Dermis microvascular lymphatic vessel endothelial cell (primary cell): ENCODE results near the gene TBC1D24. TPM values are rescaled to one million over a fixed set of nuclear protein-coding genes. Genes with fewer than 3 reads are reported as not detected.

Source experiments
- DNase-seq, 2 donors: peaks; one replicate each; pipeline versions ENCODE4 v3.0.0 to v3.0.0-alpha.2; 2010; ENCODE audit warnings: low read depth in 2 of 2
- total RNA-seq: library from RNA; depleted of rRNA; stranded (reverse); fragments of >200 nt; gene quantifications from 2 replicates; pipeline ENCODE4 v1.2.1, GENCODE V29; 2014

Gene TBC1D24
- total RNA-seq, 1 donor from 2014 or later: 7.3 TPM

DNA sequence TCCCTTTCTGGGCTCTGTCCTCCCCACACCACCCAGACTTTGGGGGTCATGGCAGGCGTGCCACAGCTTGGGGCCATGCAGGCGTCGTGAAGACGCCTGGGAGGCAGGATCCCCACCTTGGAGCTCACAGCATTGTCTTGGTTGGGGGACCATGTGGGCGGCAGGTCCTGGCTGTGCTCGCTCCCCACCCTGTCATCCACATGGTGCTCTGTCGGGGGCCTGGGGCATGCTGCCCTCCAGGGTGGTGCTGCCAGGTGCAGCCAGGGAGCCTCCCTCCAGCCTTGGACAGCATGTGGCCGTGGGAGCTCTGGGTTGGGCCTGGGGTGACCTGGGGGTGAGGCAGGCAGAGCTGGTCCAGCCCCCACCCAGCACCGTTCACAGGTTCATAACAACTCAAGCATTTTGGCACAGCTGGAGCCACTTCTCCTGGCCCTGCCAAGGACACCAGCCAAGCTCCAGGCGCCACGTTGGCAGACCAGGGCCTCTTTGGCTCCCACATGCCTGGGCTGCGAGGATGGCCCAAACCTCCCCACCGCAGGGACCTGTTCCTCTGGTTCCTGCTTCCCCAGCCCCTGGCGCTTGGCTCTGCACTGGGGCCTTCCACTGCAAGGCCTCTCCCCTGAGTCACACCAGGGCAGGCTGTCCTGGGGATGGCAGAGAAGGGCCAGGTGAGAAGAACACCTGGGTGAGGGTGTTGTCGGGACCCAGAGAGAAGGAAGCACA is 23.8 kb downstream of the TBC1D24 start:
- DNase-seq: no peak

DNA sequence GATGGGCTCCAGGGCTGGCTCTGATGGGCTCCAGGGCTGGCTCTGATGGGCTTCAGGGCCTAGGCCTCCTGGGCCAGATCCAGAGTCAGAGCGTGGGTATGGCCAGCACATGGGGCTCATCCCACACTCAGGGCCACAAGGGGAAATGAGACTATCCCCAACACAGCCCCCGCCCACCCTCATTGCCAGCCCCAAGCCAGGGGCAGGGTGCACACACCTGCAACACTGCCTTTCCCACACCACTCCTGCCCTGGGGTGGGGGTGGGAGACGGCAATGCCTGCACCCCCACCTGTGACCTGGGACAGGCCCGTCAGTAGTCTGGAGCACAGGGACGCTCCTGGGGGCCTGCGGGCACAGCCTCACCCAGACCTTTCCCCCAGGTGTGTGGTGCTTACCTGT is 24.5 kb downstream of the TBC1D24 start:
- DNase-seq: no peak

DNA sequence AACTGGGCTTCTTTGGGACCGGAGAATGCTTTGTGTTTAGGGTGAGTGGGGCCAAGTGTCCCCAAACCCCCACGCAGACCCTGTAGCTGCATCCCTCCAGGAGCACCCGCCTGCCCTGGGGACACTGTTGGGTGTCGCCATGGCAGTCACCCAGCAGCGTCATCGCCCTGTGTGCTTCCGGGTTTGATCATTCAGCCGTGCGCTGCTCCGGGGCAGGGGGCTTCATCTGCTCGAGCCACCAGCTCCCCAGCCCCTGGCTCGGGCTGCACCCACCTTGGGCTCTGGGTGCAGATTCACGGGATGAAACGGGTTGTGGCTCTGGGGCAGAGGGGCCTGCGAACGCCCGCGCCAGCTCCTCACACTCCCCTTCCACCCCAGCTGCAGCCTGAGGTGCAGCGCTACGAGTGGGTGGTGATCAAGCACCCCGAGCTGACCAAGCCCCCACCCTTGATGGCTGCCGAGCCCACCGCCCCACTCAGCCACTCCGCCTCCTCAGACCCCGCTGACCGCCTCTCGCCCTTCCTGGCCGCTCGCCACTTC is 25.0 kb downstream of the TBC1D24 start:
- DNase-seq: no peak

DNA sequence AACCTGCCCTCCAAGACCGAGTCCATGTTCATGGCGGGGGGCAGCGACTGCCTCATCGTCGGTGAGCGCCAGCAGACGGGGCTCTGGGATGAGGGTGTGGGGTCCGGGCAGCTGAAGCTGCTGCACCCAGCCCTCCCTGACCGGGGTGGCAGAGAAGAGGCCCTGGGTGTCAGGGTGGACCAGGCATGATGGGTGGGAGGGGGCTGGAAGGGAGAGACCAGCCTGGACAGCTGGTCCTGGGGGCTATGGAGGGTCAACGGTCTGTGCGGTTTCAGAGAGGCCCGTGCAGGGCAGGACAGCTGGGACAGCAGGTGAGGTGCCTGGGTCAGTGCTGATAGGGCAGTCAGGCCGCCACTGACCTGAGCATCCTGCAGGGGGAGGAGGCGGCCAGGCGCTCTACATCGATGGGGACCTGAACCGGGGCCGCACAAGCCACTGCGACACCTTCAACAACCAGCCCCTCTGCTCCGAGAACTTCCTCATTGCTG is 25.5 kb downstream of the TBC1D24 start:
- no peak for DNase-seq

DNA sequence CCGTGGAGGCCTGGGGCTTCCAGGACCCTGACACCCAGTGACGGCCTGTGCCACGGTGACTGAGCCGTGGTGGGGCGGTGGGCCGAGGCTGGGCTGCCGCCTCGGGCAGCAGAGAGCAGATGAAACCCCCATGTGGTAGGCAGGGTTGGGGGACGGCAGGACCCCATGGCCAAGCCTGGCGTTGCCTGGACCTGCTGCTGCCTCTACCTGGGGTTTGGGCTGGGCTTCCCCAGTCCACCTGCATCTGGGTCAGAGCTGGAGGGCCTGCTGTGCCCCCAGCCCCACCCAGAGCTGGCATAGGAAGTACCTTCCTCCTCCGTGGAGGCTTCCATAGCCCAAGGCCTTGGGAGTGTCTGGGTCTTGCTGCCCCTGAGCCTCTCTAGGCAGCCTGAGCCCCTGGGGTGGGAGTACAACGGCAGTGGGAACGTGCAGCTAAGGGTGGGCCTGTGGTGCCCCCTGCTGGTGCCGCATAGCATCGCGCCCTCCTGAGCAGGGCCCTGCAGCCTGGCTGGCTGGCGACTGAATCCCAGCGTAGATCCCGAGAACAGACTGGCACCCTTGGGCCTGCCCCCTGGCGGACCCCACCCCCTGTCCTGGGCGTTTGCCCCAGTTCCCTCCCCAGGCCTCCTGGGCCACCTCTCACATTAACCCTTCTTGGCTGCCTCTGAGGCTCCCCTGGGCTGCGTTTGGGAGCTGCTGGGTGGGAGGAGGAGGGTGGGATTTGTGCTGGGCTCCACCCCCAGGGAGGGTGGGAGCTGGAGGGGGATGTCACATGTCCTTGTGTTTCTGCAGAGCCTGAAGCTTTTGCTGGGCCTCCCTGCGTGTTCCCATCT is 26.2 kb downstream of the TBC1D24 start:
- peak; percentile 55 to 80 for DNase-seq

DNA sequence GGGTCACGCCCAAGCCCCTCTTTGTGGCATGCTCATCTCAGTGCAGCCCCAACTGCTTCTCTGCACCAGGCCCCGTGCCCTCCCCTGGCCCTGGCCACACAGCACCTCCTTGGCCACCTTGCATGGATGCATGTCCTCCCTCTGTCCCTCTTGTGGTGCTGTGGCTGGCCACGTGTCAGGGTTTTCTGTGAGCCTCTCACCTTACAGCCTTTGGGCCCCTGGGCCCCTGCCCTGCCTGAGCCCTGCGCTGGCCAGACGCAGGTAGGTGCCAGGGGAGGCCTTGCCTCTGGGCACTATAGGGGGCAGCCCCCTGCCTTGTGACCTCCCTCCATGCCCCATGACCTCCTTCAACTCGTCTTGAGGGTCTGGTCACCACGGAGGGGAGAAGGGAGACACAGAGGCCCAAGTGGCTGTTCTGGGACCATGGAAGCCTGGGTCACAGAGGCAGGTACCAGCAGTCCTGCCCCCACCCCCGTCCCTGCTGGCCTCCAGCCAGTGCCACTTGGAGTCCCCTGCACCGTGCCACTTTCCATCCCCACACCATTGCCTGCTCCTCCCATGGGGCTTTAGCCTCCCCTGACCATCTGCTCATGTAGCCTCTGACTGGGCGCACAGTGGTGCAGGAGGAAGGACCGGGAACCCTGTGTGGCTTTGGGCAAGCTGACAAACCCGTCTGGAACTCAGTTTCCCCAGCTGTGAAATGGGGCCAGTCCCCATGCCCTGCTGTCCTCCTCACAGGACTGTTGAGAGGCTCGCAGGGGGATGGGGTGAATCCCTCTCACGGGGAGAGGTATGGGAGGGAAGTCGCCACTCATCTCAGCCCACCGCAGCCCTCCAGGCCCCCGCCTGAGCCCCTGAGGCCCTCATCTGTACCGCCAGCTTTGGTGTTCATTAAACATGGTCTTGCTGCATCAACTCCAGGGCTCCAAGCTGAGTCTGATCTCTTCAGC is 27.3 kb downstream of the TBC1D24 start:
- DNase-seq: no peak

DNA sequence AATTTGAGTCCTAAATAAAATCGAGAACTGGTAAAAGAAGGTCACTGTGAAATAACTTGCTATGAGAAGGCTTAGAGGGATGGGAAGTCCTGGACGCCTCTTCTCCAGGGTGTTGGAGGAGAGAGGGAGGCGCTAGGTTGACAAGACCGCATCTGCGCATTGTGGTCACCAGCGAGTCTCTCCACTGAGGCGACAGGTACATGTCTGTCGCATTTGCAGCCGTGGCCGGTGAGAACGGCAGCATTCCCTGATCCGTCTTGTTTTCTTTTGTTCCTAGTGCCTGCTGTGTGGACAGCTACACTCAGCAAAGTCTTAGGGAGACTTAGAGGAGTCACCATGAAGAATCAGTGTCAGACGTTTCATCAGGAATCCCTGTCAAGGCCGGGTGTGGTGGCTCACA is 30.8 kb downstream of the TBC1D24 start:
- DNase-seq: no peak

DNA sequence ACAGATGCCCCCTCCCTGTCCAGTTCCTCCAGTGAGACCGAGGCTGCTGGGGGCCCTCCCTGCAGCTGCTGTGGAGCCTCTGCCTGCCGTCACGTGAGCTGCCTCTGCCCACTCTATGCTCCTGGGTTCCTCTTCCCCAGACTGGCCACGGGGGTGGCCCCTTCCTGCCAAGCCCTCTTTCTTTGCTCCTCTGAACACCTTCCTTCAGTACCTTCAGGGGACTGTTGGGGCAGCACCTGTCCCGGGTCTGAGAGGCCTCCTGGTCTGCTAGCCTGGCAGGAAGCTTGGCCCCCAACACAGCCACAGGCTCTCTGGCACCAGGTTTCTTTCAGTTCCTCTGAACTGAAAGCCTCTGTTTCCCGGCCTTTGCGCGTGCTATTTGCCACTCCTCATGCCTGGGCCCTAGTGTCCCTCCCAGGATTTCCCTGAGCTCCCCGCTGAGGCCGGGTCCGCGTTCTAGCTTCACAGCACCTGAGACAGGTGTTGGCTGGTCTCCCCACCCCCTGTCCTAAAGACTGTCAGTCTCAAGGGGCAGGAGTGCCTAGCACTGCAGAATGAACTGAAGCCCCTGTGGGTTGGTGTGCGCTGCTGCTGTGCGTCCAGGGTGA is 32.2 kb downstream of the TBC1D24 start:
- DNase-seq: no peak

DNA sequence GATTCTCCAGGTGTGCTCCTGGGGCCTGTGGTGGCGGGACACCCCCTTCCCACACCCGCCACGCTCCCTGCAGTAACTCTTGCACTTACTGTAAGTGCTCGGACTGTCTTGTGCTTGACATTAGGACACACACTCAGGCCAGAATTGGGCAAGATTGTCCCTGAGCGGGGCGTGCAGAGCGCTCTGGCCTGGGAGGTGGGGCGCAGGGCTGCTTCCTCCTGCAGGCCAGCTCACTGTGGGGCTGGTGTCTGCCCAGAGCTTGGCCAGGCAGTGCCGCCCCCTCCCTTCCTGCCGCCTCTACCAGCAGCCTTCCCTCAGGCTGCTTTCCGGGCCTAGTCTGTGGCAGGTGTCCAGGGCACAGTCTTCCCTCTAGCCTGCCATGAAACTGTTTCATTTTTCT is 32.7 kb downstream of the TBC1D24 start:
- no peak for DNase-seq

DNA sequence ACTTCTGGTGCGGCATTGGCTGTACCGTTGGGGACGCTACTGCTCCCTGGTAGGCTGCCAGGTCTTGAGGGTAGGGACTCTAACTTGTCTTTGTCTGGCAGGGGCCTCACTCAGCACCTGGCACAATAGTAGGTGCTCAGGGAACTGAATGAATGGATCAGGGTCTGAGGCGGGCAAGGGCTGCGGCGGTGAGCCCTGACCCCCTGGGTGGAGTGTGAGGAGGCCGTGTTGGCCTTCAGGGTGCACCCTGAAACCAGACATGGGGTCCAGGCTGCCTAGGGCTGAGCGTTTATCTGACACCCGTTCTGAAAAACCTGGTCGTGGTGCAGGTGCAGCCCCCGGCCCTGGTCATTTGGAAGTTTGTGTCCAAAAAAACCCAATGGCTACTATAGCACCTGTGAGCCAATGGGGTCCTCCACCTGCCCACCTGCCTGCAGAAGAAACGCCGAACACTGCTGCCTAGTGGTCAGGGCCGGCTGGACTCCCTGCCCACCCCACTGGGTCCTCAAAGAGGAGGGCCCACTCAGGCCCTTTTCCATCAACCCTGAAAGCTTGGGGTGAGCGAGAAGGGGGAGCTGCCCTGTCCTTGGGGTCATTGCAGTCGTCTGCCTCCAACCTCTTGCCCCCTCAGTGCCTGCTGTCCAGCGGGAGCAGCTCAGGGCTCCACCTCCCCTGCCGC is 33.9 kb downstream of the TBC1D24 start:
- DNase-seq: no peak

DNA sequence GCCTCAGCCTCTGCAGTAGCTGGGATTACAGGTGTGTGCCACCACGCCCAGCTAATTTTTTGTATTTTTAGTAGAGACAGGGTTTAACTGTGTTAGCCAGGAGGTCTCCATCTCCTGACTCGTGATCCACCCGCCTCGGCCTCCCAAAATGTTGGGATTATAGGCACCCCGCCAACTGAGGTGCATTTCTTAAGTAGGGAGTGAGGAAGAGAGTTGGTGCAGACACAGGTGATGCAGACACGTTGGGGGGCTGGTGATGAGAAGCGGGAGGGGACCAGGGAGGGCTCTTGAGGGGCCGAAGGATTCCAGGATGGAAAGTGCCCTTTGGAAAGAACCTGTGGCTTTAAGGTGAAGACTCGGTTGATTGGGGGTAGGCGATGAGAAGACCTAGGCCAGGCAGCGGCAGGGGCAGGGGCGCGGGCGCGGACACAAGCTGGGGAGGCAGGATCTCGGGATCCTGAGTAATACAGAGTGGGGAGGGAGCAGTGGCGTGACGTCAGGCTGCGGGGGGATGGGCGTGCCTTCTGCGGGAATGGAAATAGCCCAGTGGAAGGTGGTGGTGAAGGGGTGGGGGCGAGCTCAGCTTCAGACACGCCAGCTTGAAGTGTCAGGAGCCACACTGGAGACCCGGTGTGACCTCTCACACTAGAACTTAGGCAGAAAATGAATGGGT is 36.3 kb downstream of the TBC1D24 start:
- DNase-seq: peak; percentile 33 to 71

DNA sequence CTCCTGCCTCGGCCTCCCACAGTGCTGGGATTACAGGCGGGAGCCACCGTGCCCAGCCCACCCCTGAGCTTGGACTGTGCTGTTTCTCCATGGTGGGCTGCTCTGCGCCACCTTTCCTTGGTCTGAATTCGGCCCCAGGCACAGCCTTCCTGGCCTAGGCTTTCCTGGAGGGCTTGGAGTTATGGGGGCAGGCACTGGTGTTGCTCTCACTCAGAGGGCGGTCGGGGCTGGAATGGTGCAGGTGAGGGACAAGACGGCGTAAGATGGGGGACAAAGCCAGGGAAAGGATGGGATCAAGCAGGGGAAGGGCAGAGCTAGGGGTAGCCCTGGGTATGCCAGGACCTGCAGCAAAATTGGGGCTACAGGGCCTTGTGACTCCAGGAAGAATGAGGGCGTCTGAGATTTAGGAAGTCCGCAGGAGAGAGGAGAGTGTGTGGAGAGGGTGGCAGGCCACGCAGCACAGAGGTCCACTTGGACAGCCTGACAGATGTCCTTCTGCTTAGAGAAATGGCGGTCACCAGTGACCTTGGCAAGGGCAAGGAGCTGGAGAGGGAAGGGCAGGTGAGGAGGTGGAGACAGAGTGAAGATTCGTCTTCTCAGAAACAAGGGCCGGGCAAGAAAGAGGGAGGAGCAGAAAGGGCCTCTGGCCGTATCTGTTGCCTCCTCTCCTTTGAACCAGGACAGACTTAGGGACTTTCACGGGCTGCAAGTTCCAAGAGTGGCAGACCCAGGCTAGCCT is 37.2 kb downstream of the TBC1D24 start:
- no peak for DNase-seq

DNA sequence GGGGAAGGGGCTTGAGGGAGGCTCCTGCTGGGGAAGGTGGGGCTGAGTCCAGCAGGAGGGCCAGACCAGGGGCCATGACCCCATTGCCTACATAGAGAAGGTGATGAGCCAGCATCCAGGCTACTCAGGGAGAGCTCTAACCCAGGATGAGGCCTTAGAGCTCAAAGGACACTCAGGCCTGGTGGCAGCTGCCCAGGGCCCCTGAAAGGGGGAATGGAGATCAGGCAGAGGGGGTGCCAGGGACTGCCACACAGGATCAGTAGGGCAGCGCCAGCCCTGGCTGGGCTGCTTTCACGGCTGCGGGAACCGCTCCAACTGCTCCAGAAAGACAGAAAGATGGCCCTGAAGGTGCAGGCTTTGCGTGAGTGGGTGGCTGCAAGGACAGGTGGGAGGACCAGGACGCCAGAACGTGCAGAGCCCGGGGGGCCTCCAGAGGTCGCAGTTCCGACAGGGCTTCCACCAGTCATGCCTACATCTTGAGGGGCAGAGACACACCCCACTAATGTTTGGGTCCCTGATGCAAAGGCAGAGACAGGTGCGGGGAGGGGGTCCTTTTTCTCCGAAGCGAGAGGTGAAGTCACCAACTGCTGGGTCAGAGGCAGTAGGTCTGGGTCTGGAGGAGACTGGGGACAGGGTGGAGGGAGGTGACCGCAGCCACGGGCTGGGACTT is 37.9 kb downstream of the TBC1D24 start:
- no peak for DNase-seq

DNA sequence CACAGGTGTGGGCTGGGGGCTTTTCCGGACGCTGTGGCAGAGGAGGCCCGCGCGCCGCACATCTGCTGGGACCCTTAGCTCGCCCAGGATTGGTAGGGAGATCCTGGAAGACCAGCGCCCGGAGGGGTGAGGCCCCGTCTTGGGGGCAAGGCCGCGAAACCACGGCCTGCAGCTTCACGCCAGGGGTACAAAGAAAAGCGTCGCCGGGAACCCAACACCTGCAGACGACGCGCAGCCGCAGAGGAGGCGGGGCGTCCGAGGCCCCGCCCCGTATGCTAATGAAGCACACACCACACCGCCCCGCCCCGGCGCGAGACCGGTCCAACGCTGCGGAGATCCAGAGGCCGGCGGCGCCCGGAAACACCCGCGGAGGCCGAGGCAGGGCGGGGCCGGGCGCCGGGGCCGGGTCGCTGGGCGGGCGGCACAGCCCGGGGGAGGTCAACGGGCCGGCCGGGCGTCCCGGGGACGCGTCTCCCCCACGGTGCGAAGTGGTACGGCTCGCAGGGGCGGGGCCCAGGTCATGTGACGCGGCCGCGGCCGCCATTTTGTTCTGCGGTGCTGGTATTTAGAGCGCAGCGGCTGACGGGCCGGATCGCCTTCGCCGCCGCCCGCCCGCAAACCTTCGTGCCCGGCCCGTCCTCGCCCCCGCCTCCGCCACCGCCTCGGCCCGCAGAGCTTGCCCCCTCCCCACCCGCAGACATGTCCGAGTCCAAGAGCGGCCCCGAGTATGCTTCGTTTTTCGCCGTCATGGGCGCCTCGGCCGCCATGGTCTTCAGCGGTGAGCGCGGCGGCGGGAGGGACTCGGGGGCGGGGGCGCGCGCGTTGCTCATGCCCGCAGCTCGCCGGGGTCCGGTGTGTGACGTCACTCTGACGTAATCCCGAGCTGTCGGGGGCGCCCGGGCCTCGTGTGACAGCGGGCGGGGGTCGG is 38.7 kb downstream of the TBC1D24 start, which contains the start of gene ATP6V0C:
Gene ATP6V0C, plus strand, starts transcription at position 548 of the 928 bp plus-strand sequence. Its CDS starts 152 bp downstream, at position 700.
- peak; percentile 72 to 87 for DNase-seq

DNA sequence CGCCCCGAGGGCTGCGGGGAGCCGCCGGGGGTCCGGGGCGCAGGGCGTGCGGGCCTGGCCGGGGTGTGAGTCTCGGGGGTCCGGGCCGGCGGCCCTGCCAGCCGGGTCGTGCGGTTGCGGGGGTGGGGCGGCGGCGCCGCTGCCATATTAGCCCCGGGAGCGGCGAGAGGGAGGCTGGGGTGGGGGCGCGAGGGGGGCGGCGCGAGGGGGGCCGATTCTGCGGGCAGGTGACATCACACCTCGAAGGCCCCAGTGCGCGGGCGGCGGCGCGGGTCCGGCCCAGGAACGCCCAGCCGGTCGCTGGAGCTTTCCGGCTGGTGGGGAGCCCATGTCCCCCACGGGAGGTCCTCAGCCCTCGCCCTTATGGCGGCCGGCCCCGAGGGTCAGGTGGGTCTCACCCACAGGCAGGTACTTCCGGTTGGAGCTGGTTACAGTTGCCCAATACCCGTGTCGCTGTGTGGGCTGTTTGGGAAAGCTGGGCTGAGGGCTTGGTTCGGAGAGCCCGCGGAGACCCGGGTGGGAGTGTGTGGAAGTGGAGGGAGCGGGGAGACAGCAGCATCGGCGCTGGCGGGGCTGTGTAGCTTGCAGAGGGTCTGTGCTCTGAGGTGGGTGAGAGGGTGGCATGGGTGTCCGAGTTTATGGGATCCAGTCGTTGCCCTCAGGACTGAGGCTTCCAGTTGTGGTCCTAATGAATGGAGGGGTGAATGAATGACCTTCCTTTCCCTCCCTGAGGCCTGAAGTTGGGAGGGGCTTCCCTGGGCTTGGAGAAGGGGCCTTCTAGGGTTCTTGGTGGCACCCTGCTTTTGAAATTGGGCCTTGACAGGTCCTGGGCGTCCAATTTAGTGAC is 39.6 kb downstream of the TBC1D24 start:
- DNase-seq: no peak

DNA sequence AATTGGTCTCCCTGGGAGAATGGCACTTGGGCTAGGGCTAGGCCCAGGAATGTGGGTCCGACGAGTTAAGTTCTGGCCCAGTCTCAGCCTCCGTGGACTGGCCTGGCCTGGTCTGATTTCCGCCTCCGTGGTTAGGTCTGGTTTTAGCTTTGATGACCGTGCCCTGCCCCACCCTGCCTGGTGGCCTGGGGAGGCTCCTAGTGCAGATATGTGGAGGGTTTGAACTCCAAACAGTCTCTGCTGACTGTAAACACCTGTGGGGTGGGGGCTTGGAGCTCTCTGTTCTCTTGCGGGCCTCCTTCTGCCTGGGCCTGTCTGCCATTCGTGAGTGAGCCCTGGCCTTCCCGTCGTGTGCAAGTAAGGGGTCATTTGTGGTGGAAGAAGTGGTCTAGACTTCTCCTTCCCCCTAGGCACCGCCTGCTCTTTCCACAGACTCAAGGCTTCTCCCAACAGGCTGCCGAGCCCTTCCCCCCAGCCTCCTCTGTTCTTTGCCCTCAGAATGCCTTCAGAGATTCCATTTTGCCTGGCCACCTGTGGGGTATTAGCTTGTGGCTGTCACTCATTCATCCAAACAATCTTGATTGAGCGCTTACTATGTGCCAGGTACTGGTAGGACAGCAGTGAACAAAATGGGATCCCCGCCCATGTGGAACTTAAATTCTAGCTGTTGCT is 40.4 kb downstream of the TBC1D24 start:
- DNase-seq: no peak
